LNCaP clone FGC (cell line): Measurements from ENCODE around the gene EIF4B.
"Not testable (repeated sequence)": the region's sequence is repeated elsewhere in the genome, so short reads cannot be mapped to it uniquely, and the experiment has no call there.

Source experiments
- DNase-seq: peaks from one replicate; pipeline ENCODE4 v3.0.0-alpha.2; 2011; ENCODE audit warnings: low read depth
- H3K4me3 ChIP-seq: 2 replicates; pipeline ENCODE4 v1.5.1; 2011; ENCODE audit warnings: mild to moderate bottlenecking, low read depth, low read length, control low read depth
- CTCF ChIP-seq: IDR thresholded peaks from 2 replicates; pipeline ENCODE4 v1.5.1; 2012; ENCODE audit warnings: mild to moderate bottlenecking; ENCODE audit not compliant: control insufficient read depth, insufficient read depth; ENCODE audit errors: extremely low read depth

EIF4B gene

GRCh38 chr12:52980650-52981423, 25.4 kb upstream of the EIF4B start:
- peak; percentile 87 for DNase-seq
- no peak overlapping the region for H3K4me3 ChIP-seq
- TF ChIP-seq CTCF, result peak; percentile 100

GRCh38 chr12:52984136-52984535, 22.1 kb upstream of the EIF4B start:
- H3K4me3 ChIP-seq, result no peak overlapping the region
- DNase-seq, result no peak
- TF ChIP-seq CTCF, result no peak

GRCh38 chr12:52988898-52989297, 17.4 kb upstream of the EIF4B start:
- no peak for TF ChIP-seq CTCF
- H3K4me3 ChIP-seq, result no peak overlapping the region
- DNase-seq, result no peak

- no peak overlapping the region for H3K4me3 ChIP-seq
- no peak for TF ChIP-seq CTCF
- no peak for DNase-seq
Measured at GRCh38 chr12:52990206-52990605, 16.1 kb upstream of the EIF4B start.

GRCh38 chr12:52992240-52992639, 14.0 kb upstream of the EIF4B start:
- not testable (repeated sequence) for H3K4me3 ChIP-seq, DNase-seq

- DNase-seq, result no peak
- H3K4me3 ChIP-seq, result no peak overlapping the region
- TF ChIP-seq CTCF, result no peak
Measured at GRCh38 chr12:52992699-52993557, 13.3 kb upstream of the EIF4B start.

GRCh38 chr12:52993558-52993869, 12.7 kb upstream of the EIF4B start:
- no peak for DNase-seq
- no peak overlapping the region for H3K4me3 ChIP-seq
- TF ChIP-seq CTCF, result no peak
